CD14-positive monocyte (primary cell): Measurements from ENCODE around the gene HSCB. TPM values are rescaled to one million over a fixed set of nuclear protein-coding genes. Genes with fewer than 3 reads are reported as not detected.

Experiments used
- DNase-seq, 3 donors: peaks; one replicate each; pipeline ENCODE4 v3.0.0-alpha.2; 2011 to 2022
- H2AFZ ChIP-seq: 2 replicates; pipeline ENCODE4 v1.6.0; 2012; ENCODE audit warnings: mild to moderate bottlenecking, low read depth, low read length, inconsistent platforms; ENCODE audit not compliant: insufficient read depth, poor library complexity, severe bottlenecking
- H3K27ac ChIP-seq, 2 donors: 1 replicate in 1 of 2; 2 replicates in 1 of 2; pipeline ENCODE4 v1.5.1; 2012 to 2013; ENCODE audit warnings: low read length in 2 of 2, control low read depth in 1 of 2, inconsistent platforms in 1 of 2, low read depth in 1 of 2, mild to moderate bottlenecking in 1 of 2
- H3K27me3 ChIP-seq, 2 donors: one replicate each; pipeline versions ENCODE4 v1.6.0 to v1.6.1; 2011 to 2013; ENCODE audit warnings: low read length in 2 of 2; ENCODE audit not compliant: control insufficient read depth in 2 of 2, insufficient read depth in 2 of 2
- H3K36me3 ChIP-seq, 2 donors: replicated peaks in 1 of 2; 1 replicate in 1 of 2; 2 replicates in 1 of 2; pipeline versions ENCODE4 v1.5.1 to v1.6.1; 2012 to 2013; ENCODE audit warnings: low read length in 2 of 2, control low read depth in 1 of 2, inconsistent platforms in 1 of 2, mild to moderate bottlenecking in 1 of 2; ENCODE audit not compliant: insufficient read depth in 2 of 2, control insufficient read depth in 1 of 2
- H3K4me1 ChIP-seq, 2 donors: 1 replicate in 1 of 2; 2 replicates in 1 of 2; pipeline versions ENCODE4 v1.5.1 to v1.6.1; 2012 to 2013; ENCODE audit warnings: low read length in 2 of 2, control low read depth in 1 of 2, inconsistent platforms in 1 of 2, mild to moderate bottlenecking in 1 of 2, moderate library complexity in 1 of 2; ENCODE audit not compliant: insufficient read depth in 2 of 2, control insufficient read depth in 1 of 2
- H3K4me2 ChIP-seq: replicated peaks from 2 replicates; pipeline ENCODE3; 2012; ENCODE audit warnings: low read length, moderate library complexity, mild to moderate bottlenecking; ENCODE audit not compliant: poor library complexity, severe bottlenecking; ENCODE audit errors: extremely low read depth
- H3K4me3 ChIP-seq, 3 experiments: fragments of 200-600 bp in 1 of 3; sonication (generic) in 1 of 3; replicated peaks in 1 of 3; 1 replicate in 2 of 3; 2 replicates in 1 of 3; pipeline ENCODE4 v1.5.1; 2011 to 2013; ENCODE audit warnings: low read length in 3 of 3, mild to moderate bottlenecking in 3 of 3, control low read depth in 2 of 3, low read depth in 2 of 3, inconsistent platforms in 1 of 3, moderate library complexity in 1 of 3
- H3K79me2 ChIP-seq: 2 replicates; pipeline ENCODE4 v1.6.0; 2012; ENCODE audit warnings: mild to moderate bottlenecking, control low read depth, inconsistent platforms, low read length, moderate library complexity; ENCODE audit not compliant: insufficient read depth
- H3K9ac ChIP-seq: 2 replicates; pipeline ENCODE4 v1.6.0; 2017; ENCODE audit warnings: low read length, mild to moderate bottlenecking; ENCODE audit not compliant: insufficient read depth, poor library complexity, severe bottlenecking
- H3K9me3 ChIP-seq, 2 donors: replicated peaks in 1 of 2; 1 replicate in 1 of 2; 2 replicates in 1 of 2; pipeline versions ENCODE4 v1.5.1 to v1.6.1; 2012 to 2013; ENCODE audit warnings: low read length in 2 of 2, control low read depth in 1 of 2; ENCODE audit not compliant: control insufficient read depth in 1 of 2, insufficient read depth in 1 of 2
- H4K20me1 ChIP-seq: 2 replicates; pipeline ENCODE4 v1.6.0; 2012; ENCODE audit warnings: mild to moderate bottlenecking, low read length, control low read depth, moderate library complexity; ENCODE audit not compliant: insufficient read depth
- H3K27ac Mint-ChIP-seq, 7 donors: one replicate each; pipeline ENCODE4 v1.8.0; 2020; ENCODE audit warnings: mild to moderate bottlenecking in 7 of 7, mixed read lengths in 7 of 7, moderate library complexity in 6 of 7, inconsistent platforms in 2 of 7
- H3K27me3 Mint-ChIP-seq, 3 donors: one replicate each; pipeline ENCODE4 v1.8.0; 2021 to 2022; ENCODE audit warnings: low read depth in 3 of 3, mild to moderate bottlenecking in 3 of 3, mixed read lengths in 3 of 3, moderate library complexity in 3 of 3, inconsistent platforms in 1 of 3
- H3K36me3 Mint-ChIP-seq, 2 donors: one replicate each; pipeline ENCODE4 v1.8.0; 2020; ENCODE audit warnings: mixed read lengths in 2 of 2, inconsistent platforms in 1 of 2, mild to moderate bottlenecking in 1 of 2
- H3K4me1 Mint-ChIP-seq: one replicate; pipeline ENCODE4 v1.8.0; 2020; ENCODE audit warnings: mild to moderate bottlenecking, mixed read lengths
- H3K4me3 Mint-ChIP-seq, 2 donors: one replicate each; pipeline ENCODE4 v1.8.0; 2020; ENCODE audit warnings: mild to moderate bottlenecking in 2 of 2, mixed read lengths in 2 of 2, moderate library complexity in 1 of 2
- H3K9me3 Mint-ChIP-seq, 7 donors: one replicate each; pipeline ENCODE4 v1.8.0; 2020 to 2022; ENCODE audit warnings: mixed read lengths in 7 of 7, mild to moderate bottlenecking in 6 of 7, moderate library complexity in 6 of 7, inconsistent platforms in 2 of 7
- CTCF ChIP-seq: fragments of 200-600 bp; IDR thresholded peaks from one replicate; pipeline ENCODE4 v1.8.0; 2022; ENCODE audit warnings: antibody characterized with exemption, mild to moderate bottlenecking
- WGBS: methylation state at CpG from one replicate; pipeline ENCODE4 v1.1.5; 2013; ENCODE audit warnings: missing lambda C conversion rate; ENCODE audit not compliant: insufficient coverage; 5-methylcytosine and 5-hydroxymethylcytosine counted together
- intact Hi-C, 2 donors: fragments of 100-400 bp; cut with micrococcal nuclease; formaldehyde crosslinking; loops; one replicate each; pipeline versions ENCODE4 v1.15.0 to v1.15.1; 2023
- polyA plus RNA-seq, 3 donors: library from polyadenylated mRNA; depleted of rRNA in 1 of 3; unstranded in 2 of 3; stranded (reverse) in 1 of 3; fragments of 300-500 nt in 2 of 3; fragments of >200 nt in 1 of 3; fragmentation: Illumina TruSeq in 2 of 3; gene quantifications; 1 replicate in 2 of 3; 2 replicates in 1 of 3; pipeline ENCODE4 v1.2.3, GENCODE V29; 2012 to 2021

The HSCB gene
- polyA plus RNA-seq, 3 donors: 10.1 to 13.2 (median 10.3) TPM

GRCh38 chr22:28795932-28796856 is 54.4 kb downstream of the HSCB start:
- Histone ChIP-seq H2AFZ (no peak overlapping the region), H3K4me1 (peaks cover 17 to 27% of the 10 kb centered on the region in 2 donors), H3K9me3 (no peaks in the 10 kb centered on the region), H3K79me2 (peaks cover 74% of the 10 kb centered on the region), H3K4me3 (no peak overlapping the region), H3K4me2 (no peak overlapping the region), H3K9ac (no peak overlapping the region), H3K36me3 (peaks cover 43 to 47% of the 10 kb centered on the region in 2 donors), H4K20me1 (peaks cover 73% of the 10 kb centered on the region), H3K27me3 (no peaks in the 10 kb centered on the region), H3K27ac (peak overlapping the region in 1 of 2 donors; percentile 52)
- 93% methylated on average over 3 of the region's 5 CpGs for WGBS
- H3K4me3 Mint-ChIP-seq: no peak overlapping the region
- peaks cover 44 to 55% of the 10 kb centered on the region in 2 donors for H3K36me3 Mint-ChIP-seq
- no peak for DNase-seq
- H3K4me1 Mint-ChIP-seq: peaks cover 48% of the 10 kb centered on the region
- peaks cover 0 to 1% (median 0%) of the 10 kb centered on the region in 3 donors for H3K27me3 Mint-ChIP-seq
- H3K27ac Mint-ChIP-seq: peak overlapping the region in 6 of 7 donors; percentile 23 to 81 (median 35)
- no peaks in the 10 kb centered on the region for H3K9me3 Mint-ChIP-seq
- no peak for TF ChIP-seq CTCF
- intact Hi-C loops: loop anchor here in 1 of 2 donors (10.0 kb wide), 1 partner anchor 89 kb away; the partner anchor contains the start of gene ZNRF3

GRCh38 chr22:28798810-28799605 is 57.2 kb downstream of the HSCB start:
- Histone ChIP-seq H4K20me1 (peaks cover 48% of the 10 kb centered on the region), H3K9ac (peak overlapping the region; percentile 100), H3K36me3 (peaks cover 39 to 43% of the 10 kb centered on the region in 2 donors), H3K4me1 (peaks cover 39 to 50% of the 10 kb centered on the region in 2 donors), H3K79me2 (peaks cover 99% of the 10 kb centered on the region), H2AFZ (no peak overlapping the region), H3K27ac (peak overlapping the region; percentile 98 to 99), H3K4me3 (peak overlapping the region; percentile 91 to 98 (median 94)), H3K9me3 (no peaks in the 10 kb centered on the region), H3K4me2 (peak overlapping the region; percentile 88), H3K27me3 (no peaks in the 10 kb centered on the region)
- Mint-ChIP-seq H3K27ac (peak overlapping the region; percentile 98 to 100 (median 99)), H3K4me1 (peaks cover 57% of the 10 kb centered on the region), H3K36me3 (peaks cover 42 to 50% of the 10 kb centered on the region in 2 donors), H3K4me3 (peak overlapping the region; percentile 91 to 94), H3K9me3 (no peaks in the 10 kb centered on the region), H3K27me3 (peaks cover 0 to 7% (median 1%) of the 10 kb centered on the region in 3 donors)
- DNase-seq: peak; percentile 92 to 99 (median 96)
- intact Hi-C loops: loop anchor here in 1 of 2 donors (10.0 kb wide), 1 partner anchor 86 kb away; the partner anchor contains the start of gene ZNRF3
- no peak for TF ChIP-seq CTCF
- 2% methylated on average over 3 of the region's 7 CpGs for WGBS
